Retinal pigment epithelial cell (primary cell): ENCODE measurements around the gene PAQR5.
A peak's percentile ranks its signal among the peaks of the same experiment; 100 is the strongest.

Experiments
- DNase-seq: peaks from one replicate; pipeline ENCODE4 v3.0.0-alpha.2; 2010; ENCODE audit warnings: low read depth
- H3K4me3 ChIP-seq: 2 replicates; pipeline ENCODE4 v1.5.1; 2011; ENCODE audit warnings: mild to moderate bottlenecking, low read length, control low read depth, moderate library complexity
- TF ChIP-seq, protein P1 (sequence below): conservative IDR thresholded peaks from 2 replicates; pipeline ENCODE4 v1.5.1; 2011; ENCODE audit warnings: low read depth, low read length, control low read depth, inconsistent platforms

The PAQR5 gene

GRCh38 chr15:69395460-69395859 is 96.7 kb downstream of the PAQR5 start:
- TF ChIP-seq, protein P1, sequence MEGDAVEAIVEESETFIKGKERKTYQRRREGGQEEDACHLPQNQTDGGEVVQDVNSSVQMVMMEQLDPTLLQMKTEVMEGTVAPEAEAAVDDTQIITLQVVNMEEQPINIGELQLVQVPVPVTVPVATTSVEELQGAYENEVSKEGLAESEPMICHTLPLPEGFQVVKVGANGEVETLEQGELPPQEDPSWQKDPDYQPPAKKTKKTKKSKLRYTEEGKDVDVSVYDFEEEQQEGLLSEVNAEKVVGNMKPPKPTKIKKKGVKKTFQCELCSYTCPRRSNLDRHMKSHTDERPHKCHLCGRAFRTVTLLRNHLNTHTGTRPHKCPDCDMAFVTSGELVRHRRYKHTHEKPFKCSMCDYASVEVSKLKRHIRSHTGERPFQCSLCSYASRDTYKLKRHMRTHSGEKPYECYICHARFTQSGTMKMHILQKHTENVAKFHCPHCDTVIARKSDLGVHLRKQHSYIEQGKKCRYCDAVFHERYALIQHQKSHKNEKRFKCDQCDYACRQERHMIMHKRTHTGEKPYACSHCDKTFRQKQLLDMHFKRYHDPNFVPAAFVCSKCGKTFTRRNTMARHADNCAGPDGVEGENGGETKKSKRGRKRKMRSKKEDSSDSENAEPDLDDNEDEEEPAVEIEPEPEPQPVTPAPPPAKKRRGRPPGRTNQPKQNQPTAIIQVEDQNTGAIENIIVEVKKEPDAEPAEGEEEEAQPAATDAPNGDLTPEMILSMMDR = no peak
- H3K4me3 ChIP-seq = no peak overlapping the region
- DNase-seq = no peak

DNA sequence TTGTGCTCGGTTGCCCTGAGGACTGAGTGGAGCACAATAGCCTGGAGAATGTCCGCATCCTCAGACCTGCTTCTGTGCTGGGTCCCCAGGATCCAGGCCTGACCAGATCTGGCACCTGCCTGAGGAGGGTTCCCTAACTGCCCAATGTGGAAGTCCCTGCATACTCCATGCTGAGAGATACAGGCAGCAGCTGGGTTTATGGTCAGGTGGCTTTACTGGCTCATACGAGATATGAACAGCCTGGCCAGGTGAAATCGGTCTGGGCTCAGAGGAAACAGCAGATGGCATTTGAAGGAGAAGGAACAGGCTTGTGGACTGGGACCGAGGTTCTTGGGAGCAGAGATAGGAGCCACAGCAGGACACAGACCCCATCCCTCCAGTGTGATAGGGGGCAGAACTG is 97.3 kb downstream of the PAQR5 start:
- no peak for DNase-seq
- no peak overlapping the region for H3K4me3 ChIP-seq
- TF ChIP-seq, protein P1 = no peak

GRCh38 chr15:69398491-69398891 is 99.8 kb downstream of the PAQR5 start:
- TF ChIP-seq, protein P1 = no peak
- H3K4me3 ChIP-seq = no peak overlapping the region
- DNase-seq = no peak

- no peak overlapping the region for H3K4me3 ChIP-seq
- DNase-seq = no peak
- TF ChIP-seq, protein P1 = no peak
These were observed 102.1 kb downstream of the PAQR5 start for GRCh38 chr15:69400850-69401249.

DNA sequence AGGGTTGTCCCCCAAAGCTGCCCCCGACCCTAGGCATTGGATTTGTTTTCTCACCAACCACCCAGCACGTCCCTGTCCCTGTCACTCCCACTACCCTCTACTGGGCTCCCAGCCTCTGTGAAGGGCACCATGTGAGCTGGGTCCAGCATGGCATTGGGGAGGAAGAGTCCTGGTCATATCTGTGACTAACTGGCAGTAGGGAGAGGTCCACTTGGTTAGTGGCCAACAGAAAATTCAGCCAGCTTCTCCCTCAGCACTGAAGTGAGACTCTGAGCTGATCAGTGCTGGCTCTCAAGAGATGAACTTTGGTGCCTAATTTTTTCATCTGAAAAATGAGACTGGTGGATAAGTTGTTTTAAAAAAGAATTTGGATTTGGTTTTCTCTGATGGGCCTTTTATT is 104.1 kb downstream of the PAQR5 start:
- TF ChIP-seq, protein P1 = no peak
- no peak for DNase-seq

GRCh38 chr15:69403594-69403993 is 104.9 kb downstream of the PAQR5 start:
- TF ChIP-seq, protein P1 = no peak
- H3K4me3 ChIP-seq = no peak overlapping the region
- peak; percentile 72 for DNase-seq

More for the DNA sequence above, 104.1 kb downstream of the PAQR5 start:
- H3K4me3 ChIP-seq = no peak overlapping the region

DNA sequence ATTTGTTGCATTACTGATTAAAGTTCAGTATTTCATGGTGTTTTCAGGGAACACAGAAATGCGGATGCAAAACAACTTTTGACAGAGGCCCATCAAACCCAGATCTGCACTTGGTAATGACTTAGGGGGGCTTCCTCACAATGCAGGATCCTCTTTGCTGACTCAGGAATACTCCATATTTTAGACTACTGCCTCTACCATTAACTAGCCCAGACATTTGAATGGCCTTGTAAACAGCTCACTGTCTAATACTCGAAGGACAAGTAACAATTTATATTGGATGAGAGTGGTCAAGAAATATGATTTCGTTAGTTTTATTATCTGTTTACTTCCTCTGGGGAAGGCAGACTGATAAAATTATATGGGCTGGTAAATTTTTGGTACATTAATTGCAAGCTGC is 106.4 kb downstream of the PAQR5 start:
- TF ChIP-seq, protein P1 = no peak
- DNase-seq = no peak
- H3K4me3 ChIP-seq = no peak overlapping the region
